K562 (cell line): ENCODE measurements around the gene STON1.

Experiments used
- NR4A1 ChIP-seq, 2 experiments: fragments of 250-450 bp in 1 of 2; fragments of 450-650 bp in 1 of 2; sonication (Bioruptor Pico) in 1 of 2; IDR thresholded peaks; 2 replicates each; pipeline versions ENCODE4 v1.4.0 to v1.6.1; 2016 to 2020; ENCODE audit warnings: mild to moderate bottlenecking in 2 of 2, missing compliant biosample characterization in 1 of 2, missing genetic modification characterization in 1 of 2, moderate library complexity in 1 of 2
- POLR2A ChIP-seq: fragments of 450-650 bp; conservative IDR thresholded peaks from 2 replicates; pipeline ENCODE4 v1.6.1; 2016
- SMC3 ChIP-seq: conservative IDR thresholded peaks from 2 replicates; pipeline ENCODE4 v1.6.1; 2011; ENCODE audit warnings: low read depth, low read length, improper control_type of control experiment; ENCODE audit not compliant: insufficient read depth

- TF ChIP-seq SMC3 (no peak), NR4A1 (CRISPR knock-in tag; IDR thresholded peaks at IDR 0.05) (no peak), NR4A1 (tag; IDR thresholded peaks at IDR 0.05) (no peak), POLR2A (no peak)
Measured at GRCh38 chr2:48620604-48621003, 90.7 kb downstream of the STON1 start.
